Type B pancreatic cell (in vitro differentiated cells): ENCODE data around the gene QKI. TPM values are rescaled to one million over a fixed set of nuclear protein-coding genes. Genes with fewer than 3 reads are reported as not detected.

ENCODE experiments used
- DNase-seq: peaks from one replicate; pipeline ENCODE4 v3.0.0; 2021; ENCODE audit warnings: mixed read lengths; ENCODE audit not compliant: unreplicated experiment; ENCODE audit errors: extremely low spot score
- H3K27ac Mint-ChIP-seq: 2 replicates; pipeline ENCODE4 v1.8.0; 2021; ENCODE audit warnings: mild to moderate bottlenecking, mixed read lengths
- H3K27me3 Mint-ChIP-seq: 2 replicates; pipeline ENCODE4 v1.8.0; 2021; ENCODE audit warnings: mixed read lengths
- H3K36me3 Mint-ChIP-seq: 2 replicates; pipeline ENCODE4 v1.8.0; 2021; ENCODE audit warnings: mixed read lengths
- H3K4me1 Mint-ChIP-seq: one replicate; pipeline ENCODE4 v1.8.0; 2021; ENCODE audit warnings: mixed read lengths; ENCODE audit not compliant: unreplicated experiment
- H3K4me3 Mint-ChIP-seq: 2 replicates; pipeline ENCODE4 v1.8.0; 2021; ENCODE audit warnings: mild to moderate bottlenecking, mixed read lengths
- H3K9me3 Mint-ChIP-seq: 2 replicates; pipeline ENCODE4 v1.8.0; 2021; ENCODE audit warnings: mixed read lengths
- total RNA-seq: library from RNA; stranded (reverse); gene quantifications from 2 replicates; pipeline ENCODE4 v1.2.1, GENCODE V29; 2021; ENCODE audit warnings: low replicate concordance
- TF ChIP-seq, protein P1 (sequence below): fragments of 200-600 bp; sonication (generic); conservative IDR thresholded peaks from 2 replicates; pipeline ENCODE4 v1.5.0; 2021; ENCODE audit warnings: antibody characterized with exemption, mild to moderate bottlenecking

QKI gene
- total RNA-seq, 1 donor from 2014 or later = 150 TPM

DNA sequence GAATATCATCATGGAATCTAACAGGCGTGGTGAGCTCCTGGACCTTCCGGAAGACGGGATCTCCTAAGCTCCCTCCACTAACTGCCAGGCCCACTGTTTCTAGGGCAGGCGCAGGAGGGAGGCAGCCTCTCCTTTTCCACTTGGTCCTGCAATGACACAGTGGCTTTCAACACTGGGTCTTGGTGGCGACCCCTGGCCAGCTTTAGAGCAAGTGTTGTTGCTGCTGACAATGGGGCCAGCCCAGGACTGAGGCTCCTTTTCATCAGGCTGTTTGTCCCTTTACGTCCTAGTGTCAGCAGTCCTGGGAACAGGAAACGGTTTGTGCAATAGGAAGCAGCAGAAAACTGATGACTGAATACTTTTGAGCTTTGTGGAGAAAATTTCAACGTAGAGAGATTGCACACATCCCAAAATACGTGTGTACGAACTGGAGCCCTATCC is 9.7 kb upstream of the QKI start:
- Mint-ChIP-seq H3K4me1 (peaks cover 12% of the 10 kb centered on the region), H3K27ac (no peak overlapping the region), H3K9me3 (no peaks in the 10 kb centered on the region), H3K27me3 (no peaks in the 10 kb centered on the region), H3K36me3 (no peaks in the 10 kb centered on the region), H3K4me3 (no peak overlapping the region)
- DNase-seq = no peak
- TF ChIP-seq, protein P1, sequence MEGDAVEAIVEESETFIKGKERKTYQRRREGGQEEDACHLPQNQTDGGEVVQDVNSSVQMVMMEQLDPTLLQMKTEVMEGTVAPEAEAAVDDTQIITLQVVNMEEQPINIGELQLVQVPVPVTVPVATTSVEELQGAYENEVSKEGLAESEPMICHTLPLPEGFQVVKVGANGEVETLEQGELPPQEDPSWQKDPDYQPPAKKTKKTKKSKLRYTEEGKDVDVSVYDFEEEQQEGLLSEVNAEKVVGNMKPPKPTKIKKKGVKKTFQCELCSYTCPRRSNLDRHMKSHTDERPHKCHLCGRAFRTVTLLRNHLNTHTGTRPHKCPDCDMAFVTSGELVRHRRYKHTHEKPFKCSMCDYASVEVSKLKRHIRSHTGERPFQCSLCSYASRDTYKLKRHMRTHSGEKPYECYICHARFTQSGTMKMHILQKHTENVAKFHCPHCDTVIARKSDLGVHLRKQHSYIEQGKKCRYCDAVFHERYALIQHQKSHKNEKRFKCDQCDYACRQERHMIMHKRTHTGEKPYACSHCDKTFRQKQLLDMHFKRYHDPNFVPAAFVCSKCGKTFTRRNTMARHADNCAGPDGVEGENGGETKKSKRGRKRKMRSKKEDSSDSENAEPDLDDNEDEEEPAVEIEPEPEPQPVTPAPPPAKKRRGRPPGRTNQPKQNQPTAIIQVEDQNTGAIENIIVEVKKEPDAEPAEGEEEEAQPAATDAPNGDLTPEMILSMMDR = no peak

DNA sequence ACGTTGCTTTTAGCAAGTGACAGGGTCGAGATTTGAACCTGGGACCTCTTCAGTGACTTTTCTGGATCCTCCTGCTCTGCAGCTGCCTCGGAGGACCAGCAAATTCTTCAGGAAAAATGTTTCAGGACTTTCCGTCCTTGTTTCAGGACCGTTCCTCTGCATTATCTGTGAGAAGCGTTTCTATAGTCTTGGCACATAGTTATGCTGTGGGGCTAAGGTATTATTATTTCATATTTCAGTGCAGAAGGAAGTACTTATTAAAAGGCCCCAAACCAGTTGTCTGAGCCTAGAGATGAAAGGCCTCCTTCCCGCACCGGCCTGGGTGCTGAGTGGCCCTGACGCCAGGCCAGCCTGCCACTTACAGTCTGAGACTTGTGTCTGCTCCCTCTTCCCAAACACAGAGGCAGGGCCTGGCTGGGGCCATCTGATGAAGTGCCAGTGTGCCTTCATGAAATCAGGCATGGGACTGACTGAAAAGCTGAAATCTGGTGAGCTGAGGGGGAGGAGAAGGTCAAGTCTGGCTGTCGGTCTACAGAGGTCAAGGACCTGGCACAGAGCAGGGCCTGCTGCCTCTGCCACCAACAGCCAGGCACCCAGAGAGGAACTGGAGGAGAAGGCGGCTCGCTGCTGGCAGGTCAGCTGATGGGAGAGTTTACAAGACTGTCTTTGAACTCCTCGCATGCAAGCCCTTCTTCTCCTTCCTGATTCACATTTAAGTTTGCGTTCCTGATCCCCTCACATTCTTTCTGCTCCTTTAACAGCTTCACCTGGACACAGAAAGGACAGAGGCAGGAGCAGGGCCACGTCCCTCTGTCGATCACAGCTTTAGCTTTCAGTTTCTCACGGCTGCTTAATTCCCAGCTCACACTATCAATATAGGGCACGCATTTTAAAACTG is 8.9 kb upstream of the QKI start:
- H3K4me3 Mint-ChIP-seq = no peak overlapping the region
- H3K4me1 Mint-ChIP-seq = peaks cover 12% of the 10 kb centered on the region
- no peaks in the 10 kb centered on the region for H3K36me3 Mint-ChIP-seq
- TF ChIP-seq, protein P1 = no peak
- H3K27me3 Mint-ChIP-seq = no peaks in the 10 kb centered on the region
- H3K27ac Mint-ChIP-seq = no peak overlapping the region
- no peaks in the 10 kb centered on the region for H3K9me3 Mint-ChIP-seq
- no peak for DNase-seq

DNA sequence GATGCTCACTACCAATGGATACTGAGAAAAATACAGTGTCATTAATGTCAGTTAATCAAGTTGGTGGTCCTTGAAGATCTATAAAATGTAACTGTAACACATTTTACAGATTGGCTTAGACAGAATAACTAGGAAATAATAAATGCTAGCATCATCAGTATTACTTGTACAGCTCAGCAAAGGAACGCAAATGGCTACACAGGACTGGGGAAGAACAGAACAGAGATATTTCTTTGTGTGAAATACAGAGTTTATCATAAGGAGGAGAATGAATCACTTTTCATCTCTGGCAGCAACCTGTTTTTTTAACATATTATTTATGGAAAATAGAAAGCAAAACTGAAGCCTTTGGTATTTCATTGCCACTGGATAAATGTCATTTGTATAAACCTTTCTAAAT is 8.2 kb upstream of the QKI start:
- Mint-ChIP-seq H3K36me3 (no peaks in the 10 kb centered on the region), H3K27ac (no peak overlapping the region), H3K9me3 (no peaks in the 10 kb centered on the region), H3K4me3 (no peak overlapping the region), H3K27me3 (no peaks in the 10 kb centered on the region), H3K4me1 (peaks cover 15% of the 10 kb centered on the region)
- TF ChIP-seq, protein P1 = no peak
- no peak for DNase-seq

DNA sequence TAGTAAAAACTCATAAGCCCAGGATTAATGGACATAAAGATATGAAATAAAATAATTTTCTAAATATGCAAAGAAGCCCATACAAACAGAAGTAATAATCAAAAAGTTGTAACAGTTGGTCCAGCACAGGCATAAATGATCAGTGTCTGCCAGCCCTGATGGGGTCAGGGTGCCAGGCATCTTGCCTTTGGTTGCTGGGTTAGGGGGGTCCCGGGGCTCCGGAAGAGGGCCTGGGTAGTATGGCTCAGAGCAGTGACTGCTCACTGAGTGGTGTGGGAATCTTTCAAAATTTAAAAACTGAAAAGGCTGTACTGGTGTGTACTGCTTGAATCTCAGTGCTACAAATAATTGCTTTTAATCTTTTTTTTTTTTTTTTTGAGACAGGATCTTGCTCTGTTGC is 7.7 kb upstream of the QKI start:
- TF ChIP-seq, protein P1 = no peak
- DNase-seq = no peak
- Mint-ChIP-seq H3K4me1 (peaks cover 16% of the 10 kb centered on the region), H3K27ac (no peak overlapping the region), H3K4me3 (no peak overlapping the region), H3K9me3 (no peaks in the 10 kb centered on the region), H3K27me3 (no peaks in the 10 kb centered on the region), H3K36me3 (no peaks in the 10 kb centered on the region)

DNA sequence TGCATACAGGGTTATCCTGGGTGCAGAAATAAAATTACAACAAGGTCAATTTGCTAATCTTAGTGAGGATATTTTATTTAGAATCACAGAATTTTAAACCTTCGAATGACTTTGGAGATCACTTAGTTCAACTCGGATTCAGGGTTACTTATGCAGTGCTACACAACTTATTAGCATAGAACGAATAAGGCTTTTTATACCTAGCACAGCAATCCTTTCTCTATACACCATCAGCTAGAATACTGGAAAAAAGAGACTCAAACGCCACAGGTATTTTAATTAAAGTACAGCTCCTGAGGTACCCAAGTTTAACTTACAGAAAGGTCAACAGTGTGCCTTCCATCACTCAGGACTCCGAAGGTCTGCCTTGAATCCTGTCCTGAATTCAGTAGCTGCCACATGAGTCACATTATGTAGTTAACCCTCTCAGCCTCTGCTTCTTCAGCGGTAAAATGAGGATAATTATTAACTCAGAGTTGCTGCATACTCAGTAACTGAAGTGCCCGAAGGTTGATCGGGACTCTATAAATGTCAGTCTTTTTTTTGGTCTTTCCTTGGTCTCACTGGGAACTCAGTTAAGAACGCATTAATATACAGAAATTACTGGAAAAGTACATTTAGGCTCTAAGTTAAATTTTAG is 6.0 kb upstream of the QKI start:
- Mint-ChIP-seq H3K4me3 (no peak overlapping the region), H3K4me1 (peaks cover 25% of the 10 kb centered on the region), H3K9me3 (no peaks in the 10 kb centered on the region), H3K36me3 (no peaks in the 10 kb centered on the region), H3K27ac (no peak overlapping the region), H3K27me3 (no peaks in the 10 kb centered on the region)
- TF ChIP-seq, protein P1 = no peak
- DNase-seq = no peak
